RWPE1 (cell line): ENCODE measurements around the gene FAM168B.

Source experiments
- CTCF ChIA-PET: fragments of 350-600 bp; sonication (Branson Sonifier 250); formaldehyde crosslinking; extraction: SDS; loops from one replicate; lab custom pipeline; 2021; lab: Yijun Ruan, JAX
- POLR2A ChIA-PET: fragments of 400-600 bp; formaldehyde crosslinking; extraction: SDS; loops from one replicate; lab custom pipeline; 2020; ENCODE audit warnings: antibody characterized with exemption; ENCODE audit not compliant: low non-redundant PET; lab: Yijun Ruan, JAX
- DNase-seq: peaks from one replicate; pipeline ENCODE4 v3.0.0; 2012; ENCODE audit warnings: low spot score
- H3K27ac ChIP-seq: fragments of 450-650 bp; 2 replicates; pipeline ENCODE4 v1.5.1; 2017
- TF ChIP-seq, protein P1 (sequence below): fragments of 450-650 bp; conservative IDR thresholded peaks from 2 replicates; pipeline ENCODE4 v1.5.1; 2017; ENCODE audit warnings: low read depth, mild to moderate bottlenecking

FAM168B gene

DNA sequence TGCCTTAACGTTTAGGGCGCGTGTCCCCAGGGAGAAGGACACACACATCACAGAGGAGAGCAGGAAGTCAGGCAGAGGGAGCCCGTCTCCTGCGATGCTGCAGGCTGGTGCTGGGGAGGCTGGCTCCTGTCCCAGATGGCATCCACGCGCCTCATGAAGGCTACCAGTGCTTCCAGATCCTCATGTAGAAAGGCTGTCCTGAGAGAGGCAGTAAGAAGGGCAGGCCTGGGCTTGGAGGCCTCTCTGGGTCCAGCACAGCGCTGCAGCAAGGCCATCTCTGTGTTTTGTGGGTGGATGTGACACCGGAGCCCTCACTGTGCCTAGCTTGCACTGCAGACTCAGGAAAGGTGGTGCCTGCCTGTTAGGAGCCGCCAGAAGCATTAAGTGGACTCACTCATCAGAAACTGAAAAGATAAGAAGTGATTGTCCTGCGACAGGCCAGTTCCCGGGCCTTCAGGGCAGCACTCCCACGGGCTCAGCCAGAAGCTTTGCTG, 62.7 kb downstream of the FAM168B start:
- CTCF ChIA-PET: interaction anchor here (1.2 kb wide), 1 partner anchor 22 kb away, joined by 3 read pairs; no protein-coding TSS in a partner anchor
- H3K27ac ChIP-seq: peak overlapping the region; percentile 79
- POLR2A ChIA-PET: no interaction called here
- TF ChIP-seq, protein P1, sequence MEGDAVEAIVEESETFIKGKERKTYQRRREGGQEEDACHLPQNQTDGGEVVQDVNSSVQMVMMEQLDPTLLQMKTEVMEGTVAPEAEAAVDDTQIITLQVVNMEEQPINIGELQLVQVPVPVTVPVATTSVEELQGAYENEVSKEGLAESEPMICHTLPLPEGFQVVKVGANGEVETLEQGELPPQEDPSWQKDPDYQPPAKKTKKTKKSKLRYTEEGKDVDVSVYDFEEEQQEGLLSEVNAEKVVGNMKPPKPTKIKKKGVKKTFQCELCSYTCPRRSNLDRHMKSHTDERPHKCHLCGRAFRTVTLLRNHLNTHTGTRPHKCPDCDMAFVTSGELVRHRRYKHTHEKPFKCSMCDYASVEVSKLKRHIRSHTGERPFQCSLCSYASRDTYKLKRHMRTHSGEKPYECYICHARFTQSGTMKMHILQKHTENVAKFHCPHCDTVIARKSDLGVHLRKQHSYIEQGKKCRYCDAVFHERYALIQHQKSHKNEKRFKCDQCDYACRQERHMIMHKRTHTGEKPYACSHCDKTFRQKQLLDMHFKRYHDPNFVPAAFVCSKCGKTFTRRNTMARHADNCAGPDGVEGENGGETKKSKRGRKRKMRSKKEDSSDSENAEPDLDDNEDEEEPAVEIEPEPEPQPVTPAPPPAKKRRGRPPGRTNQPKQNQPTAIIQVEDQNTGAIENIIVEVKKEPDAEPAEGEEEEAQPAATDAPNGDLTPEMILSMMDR: no peak
- DNase-seq: no peak

DNA sequence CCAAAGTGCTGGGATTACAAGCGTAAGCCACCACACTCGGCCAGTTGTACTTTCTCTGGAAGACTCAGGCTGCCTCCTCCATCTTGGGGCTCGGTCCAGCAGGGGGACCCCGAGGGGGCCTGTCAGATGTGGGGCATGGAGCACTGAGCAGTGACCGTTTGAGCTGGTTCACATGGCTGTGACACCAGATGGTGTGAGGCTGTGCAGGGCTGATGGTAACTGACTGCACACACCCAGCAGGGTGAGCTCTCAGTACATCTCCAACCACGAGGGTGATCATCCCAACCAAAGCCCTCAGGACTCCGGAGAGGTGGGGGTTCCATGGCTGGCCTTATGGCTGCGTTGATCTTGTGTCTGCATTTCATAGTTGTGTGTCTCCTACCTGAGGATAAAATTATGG, 63.4 kb downstream of the FAM168B start:
- H3K27ac ChIP-seq: peak overlapping the region; percentile 79
- DNase-seq: no peak
- ChIA-PET POLR2A (no interaction called here), CTCF (interaction anchor here (1.2 kb wide), 1 partner anchor 21 kb away, joined by 3 read pairs; no protein-coding TSS in a partner anchor)
- TF ChIP-seq, protein P1: no peak

DNA sequence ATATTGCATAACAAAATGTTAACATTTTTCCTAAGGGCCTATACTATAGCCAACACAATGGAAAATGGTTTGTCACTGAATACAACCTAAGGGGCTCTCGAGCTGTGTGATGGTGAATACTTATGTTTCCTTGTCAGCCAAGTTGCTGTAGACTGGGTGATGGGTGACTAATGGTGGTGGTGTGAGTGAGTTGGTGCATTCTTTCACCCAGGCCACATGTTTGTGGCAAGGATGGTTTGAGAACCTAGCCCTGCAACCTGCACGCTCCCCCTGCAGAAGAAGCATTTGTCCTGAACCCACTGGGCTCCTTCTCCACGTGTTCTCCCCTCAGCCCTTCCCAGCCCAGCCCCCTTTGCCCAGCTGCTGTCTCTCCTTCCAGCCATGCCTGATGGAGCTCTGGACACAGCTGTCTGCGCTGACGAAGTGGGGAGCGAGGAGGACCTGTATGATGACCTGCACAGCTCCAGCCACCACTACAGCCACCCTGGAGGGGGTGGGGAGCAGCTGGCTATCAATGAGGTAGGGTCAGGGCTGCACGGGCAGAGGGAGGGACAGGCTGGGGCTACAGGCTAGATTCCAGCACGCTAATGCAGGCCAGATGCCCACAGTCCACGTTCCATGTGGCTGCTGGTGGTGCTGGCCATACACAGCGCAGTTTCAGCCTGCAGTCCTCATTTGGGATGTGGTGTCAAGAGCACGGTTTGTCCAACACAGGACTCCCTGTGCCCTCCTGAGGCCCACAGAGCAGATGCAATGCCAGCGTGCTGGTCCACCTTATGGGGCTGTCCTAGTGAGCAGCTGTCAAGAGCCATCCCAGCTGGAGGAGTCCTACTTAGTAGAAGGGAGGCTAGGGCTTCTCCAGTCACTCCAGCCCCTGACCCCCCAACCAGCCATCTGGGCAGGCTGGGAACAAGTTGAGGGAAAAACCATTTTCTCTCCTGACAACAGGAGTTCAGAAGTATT, 65.4 kb downstream of the FAM168B start:
- CTCF ChIA-PET: no interaction called here
- TF ChIP-seq, protein P1: no peak
- H3K27ac ChIP-seq: no peak overlapping the region
- POLR2A ChIA-PET: no interaction called here
- DNase-seq: no peak

DNA sequence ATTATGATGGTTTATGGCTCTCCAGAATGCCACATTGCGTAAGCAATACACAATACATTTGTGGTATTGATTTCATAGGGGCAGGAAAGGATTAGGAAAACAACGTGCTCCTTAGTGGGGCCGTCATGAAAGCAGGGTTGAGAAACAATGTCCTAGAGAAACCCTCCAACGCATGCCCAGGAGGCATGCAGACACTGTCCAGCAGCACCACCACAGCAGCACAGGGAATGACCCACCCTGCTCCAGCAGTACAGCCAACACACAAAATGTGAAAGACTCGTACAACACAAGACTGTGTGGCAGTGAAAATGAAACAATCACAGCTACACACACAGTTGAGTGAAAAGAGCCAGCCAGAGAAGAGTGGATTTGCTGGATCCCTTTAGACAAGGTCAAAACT, 66.3 kb downstream of the FAM168B start:
- no peak for DNase-seq
- no peak overlapping the region for H3K27ac ChIP-seq
- POLR2A ChIA-PET: no interaction called here
- CTCF ChIA-PET: no interaction called here
- TF ChIP-seq, protein P1: no peak

DNA sequence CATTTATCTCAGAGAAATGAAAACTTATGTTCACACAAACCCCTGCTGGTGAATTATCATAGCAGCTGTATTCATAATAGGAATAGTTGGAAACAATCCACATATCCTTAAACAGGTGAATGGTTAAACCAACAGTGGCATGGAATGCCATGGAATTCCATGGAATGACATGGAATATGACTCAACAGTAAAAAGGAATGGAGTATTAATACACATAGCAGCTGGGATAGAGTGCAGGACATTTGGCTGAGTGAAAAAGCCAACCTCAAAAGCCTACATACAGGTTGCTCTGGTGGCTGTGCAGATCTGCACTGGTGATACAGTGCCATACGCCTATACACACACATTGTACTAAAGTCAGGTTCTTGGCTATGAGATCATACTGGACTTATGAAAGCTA, 69.5 kb downstream of the FAM168B start:
- ChIA-PET POLR2A (no interaction called here), CTCF (no interaction called here)
- no peak for DNase-seq
- TF ChIP-seq, protein P1: no peak
- H3K27ac ChIP-seq: no peak overlapping the region

DNA sequence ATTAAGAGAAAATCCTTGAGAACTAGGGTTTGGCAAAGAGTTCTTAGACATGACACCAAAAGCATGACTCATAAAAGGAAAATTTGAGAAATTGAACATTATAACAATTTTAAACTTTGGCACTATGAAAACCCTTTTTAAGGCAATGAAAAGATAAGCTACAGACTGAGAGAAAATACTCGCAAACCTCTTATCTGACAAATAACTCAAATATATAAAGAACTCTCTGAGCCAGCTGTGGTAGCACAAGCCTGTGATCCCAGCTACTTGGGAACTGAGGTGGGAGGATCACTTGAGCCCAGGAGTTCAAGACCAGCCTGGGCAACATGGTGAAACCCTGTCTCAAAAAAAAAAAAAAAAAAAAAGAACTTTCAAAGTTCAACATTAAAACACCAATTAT, 70.5 kb downstream of the FAM168B start:
- peak overlapping the region; percentile 50 for H3K27ac ChIP-seq
- no peak for DNase-seq
- ChIA-PET POLR2A (no interaction called here), CTCF (no interaction called here)
- TF ChIP-seq, protein P1: no peak
